ENCODE results near the gene IRGQ.

IRGQ gene

DNA sequence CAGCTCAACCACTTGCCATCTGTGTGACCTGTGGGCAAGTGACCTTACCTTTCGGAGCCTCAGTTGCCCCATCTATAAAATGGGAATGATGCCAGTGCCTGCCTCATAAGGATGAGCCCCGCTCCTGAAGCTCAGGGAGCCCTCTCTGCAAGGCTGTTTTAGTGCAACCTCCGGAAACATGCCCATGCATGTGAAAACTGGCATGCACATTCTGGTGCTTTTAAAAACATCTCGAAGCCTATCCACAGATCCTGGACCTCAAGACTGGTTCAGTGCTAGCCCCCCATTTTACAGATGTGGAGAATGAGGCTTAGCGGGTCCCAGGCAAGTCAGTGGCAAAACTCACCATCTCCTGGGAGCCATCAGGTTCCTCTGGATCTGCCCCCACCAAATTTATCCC is 38.1 kb upstream of the IRGQ start:
- H3K27me3 Mint-ChIP-seq: peaks cover 14% of the 10 kb centered on the region
- H3K36me3 Mint-ChIP-seq: no peaks in the 10 kb centered on the region
- H3K4me3 Mint-ChIP-seq: no peak overlapping the region
- no peak overlapping the region for H3K27ac Mint-ChIP-seq
- peaks cover 6% of the 10 kb centered on the region for H3K4me1 Mint-ChIP-seq (ENCODE audit: low read depth)
- no peaks in the 10 kb centered on the region for H3K9me3 Mint-ChIP-seq (ENCODE audit: low read depth)

- H3K27ac Mint-ChIP-seq: no peak overlapping the region
- no peak overlapping the region for H3K4me3 Mint-ChIP-seq
- H3K27me3 Mint-ChIP-seq: peaks cover 10% of the 10 kb centered on the region
- no peaks in the 10 kb centered on the region for H3K36me3 Mint-ChIP-seq
- peaks cover 2% of the 10 kb centered on the region for H3K4me1 Mint-ChIP-seq (ENCODE audit: low read depth)
- H3K9me3 Mint-ChIP-seq (ENCODE audit: low read depth): no peaks in the 10 kb centered on the region
These were observed 37.6 kb upstream of the IRGQ start for GRCh38 chr19:43633520-43633919.

DNA sequence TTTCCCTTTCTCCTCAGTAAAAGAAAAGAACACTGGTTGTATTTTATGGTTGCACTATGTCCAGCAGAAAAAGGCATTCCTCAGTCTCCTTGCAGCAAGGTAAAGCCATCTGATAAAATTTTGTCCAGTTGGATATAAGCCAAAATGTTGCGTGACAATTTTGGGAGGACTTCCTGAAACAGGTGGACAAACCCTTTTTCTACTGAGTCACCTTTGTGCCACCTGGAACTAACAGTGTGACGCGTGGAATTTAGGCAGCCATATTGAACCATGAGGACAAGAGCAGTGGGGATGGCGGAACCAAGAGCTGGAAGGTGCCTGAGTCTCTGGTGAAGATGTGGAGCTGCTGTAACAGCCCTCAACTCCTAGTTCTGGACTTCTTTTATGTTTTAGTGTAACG is 35.6 kb upstream of the IRGQ start:
- no peak overlapping the region for H3K4me3 Mint-ChIP-seq
- no peaks in the 10 kb centered on the region for H3K36me3 Mint-ChIP-seq
- no peaks in the 10 kb centered on the region for H3K9me3 Mint-ChIP-seq (ENCODE audit: low read depth)
- H3K27me3 Mint-ChIP-seq: peaks cover 7% of the 10 kb centered on the region
- no peak overlapping the region for H3K27ac Mint-ChIP-seq
- peaks cover 4% of the 10 kb centered on the region for H3K4me1 Mint-ChIP-seq (ENCODE audit: low read depth)

GRCh38 chr19:43628646-43629326 is 32.9 kb upstream of the IRGQ start:
- Mint-ChIP-seq H3K9me3 (ENCODE audit: low read depth) (no peaks in the 10 kb centered on the region), H3K4me1 (ENCODE audit: low read depth) (peaks cover 17% of the 10 kb centered on the region), H3K27me3 (peaks cover 7% of the 10 kb centered on the region), H3K36me3 (no peaks in the 10 kb centered on the region), H3K4me3 (no peak overlapping the region), H3K27ac (no peak overlapping the region)

DNA sequence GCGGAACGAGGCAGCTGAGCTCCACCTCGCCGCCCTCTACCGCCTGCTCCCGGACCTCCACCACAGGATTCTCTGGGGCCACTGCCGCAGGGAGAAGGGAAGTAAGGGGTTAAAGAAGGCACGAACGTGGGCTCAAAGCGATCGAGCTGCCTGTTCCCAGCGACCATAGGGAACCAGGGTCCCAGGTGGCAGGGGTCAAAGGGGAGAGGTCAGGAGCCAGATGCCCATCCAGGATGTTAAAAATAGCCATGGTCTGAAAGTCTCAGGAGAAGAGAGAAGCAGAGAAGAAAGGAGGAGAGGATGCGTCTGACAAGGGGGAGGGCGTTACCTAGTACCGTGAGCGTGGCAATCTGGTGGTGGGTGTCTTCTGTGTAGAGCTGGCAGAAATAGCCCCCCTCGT is 30.9 kb upstream of the IRGQ start:
- Mint-ChIP-seq H3K27me3 (peaks cover 4% of the 10 kb centered on the region), H3K27ac (no peak overlapping the region), H3K4me3 (no peak overlapping the region), H3K36me3 (no peaks in the 10 kb centered on the region), H3K9me3 (ENCODE audit: low read depth) (no peaks in the 10 kb centered on the region), H3K4me1 (ENCODE audit: low read depth) (peaks cover 17% of the 10 kb centered on the region)

GRCh38 chr19:43625918-43626579 is 30.1 kb upstream of the IRGQ start:
- Mint-ChIP-seq H3K27ac (no peak overlapping the region), H3K9me3 (ENCODE audit: low read depth) (no peaks in the 10 kb centered on the region), H3K36me3 (no peaks in the 10 kb centered on the region), H3K27me3 (peaks cover 4% of the 10 kb centered on the region), H3K4me1 (ENCODE audit: low read depth) (peaks cover 19% of the 10 kb centered on the region), H3K4me3 (no peak overlapping the region)

DNA sequence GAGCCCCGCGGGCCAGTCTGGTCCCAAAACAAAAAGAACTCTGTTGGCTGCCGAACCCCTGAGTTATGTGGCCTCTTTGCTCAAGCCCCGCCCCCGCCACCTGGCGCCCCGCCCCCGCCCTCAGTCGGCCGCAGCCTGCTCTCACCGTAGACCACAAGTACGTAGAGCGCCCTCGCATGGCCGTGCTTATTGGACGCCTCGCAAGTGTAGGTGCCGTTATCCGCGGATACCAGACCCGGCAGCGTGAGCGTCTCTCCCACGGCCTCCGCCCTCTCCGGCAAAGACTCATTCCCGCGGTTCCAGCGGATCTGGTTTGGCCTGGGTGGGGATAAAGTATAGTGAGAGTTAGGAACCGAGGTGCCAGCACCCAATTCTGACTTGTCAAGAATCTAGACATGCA is 29.0 kb upstream of the IRGQ start:
- Mint-ChIP-seq H3K9me3 (ENCODE audit: low read depth) (no peaks in the 10 kb centered on the region), H3K36me3 (no peaks in the 10 kb centered on the region), H3K27ac (no peak overlapping the region), H3K4me3 (no peak overlapping the region), H3K4me1 (ENCODE audit: low read depth) (peaks cover 28% of the 10 kb centered on the region), H3K27me3 (peaks cover 4% of the 10 kb centered on the region)

DNA sequence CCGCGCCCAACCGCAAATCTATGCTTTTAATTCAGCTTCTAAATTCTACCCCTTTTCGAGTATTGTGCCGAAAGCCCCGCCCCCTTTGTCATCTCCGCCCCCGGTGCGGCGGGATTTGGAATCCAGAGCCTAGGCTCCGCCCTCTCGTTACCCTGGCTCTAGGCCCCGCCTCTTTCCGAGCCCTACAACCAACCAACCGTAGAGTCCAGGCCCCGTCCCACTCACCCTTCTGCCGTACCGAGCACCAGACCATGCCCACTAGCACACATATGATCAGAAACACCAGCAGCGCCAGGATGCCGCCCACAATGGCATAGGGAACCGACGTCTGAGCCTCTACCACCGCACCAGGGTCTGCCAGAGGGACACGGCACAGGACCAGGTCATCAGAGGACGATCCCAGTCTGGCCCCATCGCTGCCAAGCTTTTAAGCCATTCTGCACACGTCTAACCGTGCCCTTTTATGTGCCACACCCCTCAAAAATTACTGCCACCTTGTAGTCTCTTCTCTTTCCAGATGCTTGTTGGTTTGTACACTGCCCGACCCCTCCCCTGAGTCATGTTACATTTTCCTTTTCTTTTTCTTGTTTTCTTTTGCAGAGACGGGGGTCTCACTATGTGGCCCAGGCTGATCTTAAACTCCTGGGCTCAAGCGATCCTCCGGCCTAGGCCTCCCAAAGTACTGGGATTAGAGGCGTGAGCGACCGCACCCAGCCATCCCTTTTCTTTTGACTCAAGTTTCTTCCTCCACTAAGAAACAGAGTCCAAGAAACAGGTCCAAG is 28.1 kb upstream of the IRGQ start:
- Mint-ChIP-seq H3K27me3 (peaks cover 4% of the 10 kb centered on the region), H3K27ac (no peak overlapping the region), H3K36me3 (no peaks in the 10 kb centered on the region), H3K4me1 (ENCODE audit: low read depth) (peaks cover 31% of the 10 kb centered on the region), H3K9me3 (ENCODE audit: low read depth) (no peaks in the 10 kb centered on the region), H3K4me3 (no peak overlapping the region)

- H3K4me3 Mint-ChIP-seq: no peak overlapping the region
- peaks cover 35% of the 10 kb centered on the region for H3K4me1 Mint-ChIP-seq (ENCODE audit: low read depth)
- H3K9me3 Mint-ChIP-seq (ENCODE audit: low read depth): no peaks in the 10 kb centered on the region
- no peak overlapping the region for H3K27ac Mint-ChIP-seq
- H3K27me3 Mint-ChIP-seq: peaks cover 4% of the 10 kb centered on the region
- no peaks in the 10 kb centered on the region for H3K36me3 Mint-ChIP-seq
These were observed 27.0 kb upstream of the IRGQ start for GRCh38 chr19:43622956-43623355.

DNA sequence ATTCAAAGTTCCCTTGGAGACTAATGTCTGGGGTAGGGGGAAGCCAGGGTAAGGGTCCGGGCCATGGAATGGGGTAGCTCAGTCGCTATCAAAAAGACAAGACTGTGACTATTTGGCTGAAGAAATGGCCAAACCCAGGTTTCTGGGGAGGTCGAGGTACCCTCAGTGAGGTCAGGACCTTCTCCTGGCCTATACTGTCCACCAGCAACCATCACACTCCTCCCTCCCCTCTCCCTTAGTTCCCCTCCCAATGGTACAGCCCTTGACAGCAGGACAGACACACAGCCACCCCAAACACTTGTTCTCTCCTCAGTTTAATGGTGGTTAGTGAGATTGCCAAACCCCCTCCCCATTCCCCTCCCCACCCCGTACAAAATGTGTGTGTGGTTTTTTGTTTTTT is 26.1 kb upstream of the IRGQ start:
- Mint-ChIP-seq H3K4me3 (no peak overlapping the region), H3K27me3 (peaks cover 3% of the 10 kb centered on the region), H3K36me3 (no peaks in the 10 kb centered on the region), H3K4me1 (ENCODE audit: low read depth) (peaks cover 37% of the 10 kb centered on the region), H3K27ac (no peak overlapping the region), H3K9me3 (ENCODE audit: low read depth) (no peaks in the 10 kb centered on the region)

DNA sequence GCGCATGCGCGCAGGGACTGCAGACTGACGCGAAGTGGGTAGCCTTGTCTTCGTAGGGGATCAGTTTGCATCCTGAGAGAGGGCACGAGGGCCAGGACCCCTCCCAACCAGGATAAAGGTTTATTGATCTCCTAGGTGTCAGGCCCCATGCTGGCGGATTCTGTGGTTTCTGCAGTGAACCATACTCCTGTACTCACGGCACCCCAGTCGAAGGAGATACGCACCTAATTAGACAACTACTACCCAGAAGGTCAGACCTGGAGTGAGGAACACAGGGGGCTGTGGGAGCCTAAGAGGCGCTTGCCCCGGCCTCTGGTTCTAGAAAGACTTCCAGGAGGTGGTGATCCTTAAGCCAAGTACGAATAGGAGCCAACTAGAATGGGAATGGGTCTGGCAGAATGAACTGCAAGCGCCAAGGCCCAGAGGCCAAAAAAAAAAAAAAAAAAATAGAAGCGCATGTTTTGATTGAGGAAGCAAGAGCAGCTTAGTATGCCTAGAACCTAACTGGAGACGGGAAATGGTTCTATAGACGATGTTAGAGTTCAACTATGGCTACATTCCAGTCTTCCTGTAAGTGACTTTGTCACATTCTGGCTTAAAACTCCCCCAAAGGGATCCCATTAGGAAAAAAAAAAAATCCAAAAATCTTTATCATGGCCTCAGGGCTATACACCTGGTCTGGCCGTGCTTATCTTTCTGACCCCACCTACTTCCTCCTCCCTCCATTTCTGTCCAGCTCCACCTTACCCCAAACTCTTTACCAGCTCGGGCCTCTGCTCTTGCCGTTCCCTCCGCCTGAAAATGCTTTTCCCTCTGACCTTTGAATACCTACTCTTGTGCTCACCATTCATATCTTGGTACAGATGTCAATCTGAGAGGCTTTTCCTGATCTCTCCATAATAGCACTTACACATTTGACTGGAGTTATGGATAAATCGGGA is 24.4 kb upstream of the IRGQ start:
- Mint-ChIP-seq H3K27ac (peak overlapping the region; percentile 99), H3K4me3 (peak overlapping the region; percentile 96), H3K9me3 (ENCODE audit: low read depth) (no peaks in the 10 kb centered on the region), H3K27me3 (no peaks in the 10 kb centered on the region), H3K4me1 (ENCODE audit: low read depth) (peaks cover 41% of the 10 kb centered on the region), H3K36me3 (no peaks in the 10 kb centered on the region)

DNA sequence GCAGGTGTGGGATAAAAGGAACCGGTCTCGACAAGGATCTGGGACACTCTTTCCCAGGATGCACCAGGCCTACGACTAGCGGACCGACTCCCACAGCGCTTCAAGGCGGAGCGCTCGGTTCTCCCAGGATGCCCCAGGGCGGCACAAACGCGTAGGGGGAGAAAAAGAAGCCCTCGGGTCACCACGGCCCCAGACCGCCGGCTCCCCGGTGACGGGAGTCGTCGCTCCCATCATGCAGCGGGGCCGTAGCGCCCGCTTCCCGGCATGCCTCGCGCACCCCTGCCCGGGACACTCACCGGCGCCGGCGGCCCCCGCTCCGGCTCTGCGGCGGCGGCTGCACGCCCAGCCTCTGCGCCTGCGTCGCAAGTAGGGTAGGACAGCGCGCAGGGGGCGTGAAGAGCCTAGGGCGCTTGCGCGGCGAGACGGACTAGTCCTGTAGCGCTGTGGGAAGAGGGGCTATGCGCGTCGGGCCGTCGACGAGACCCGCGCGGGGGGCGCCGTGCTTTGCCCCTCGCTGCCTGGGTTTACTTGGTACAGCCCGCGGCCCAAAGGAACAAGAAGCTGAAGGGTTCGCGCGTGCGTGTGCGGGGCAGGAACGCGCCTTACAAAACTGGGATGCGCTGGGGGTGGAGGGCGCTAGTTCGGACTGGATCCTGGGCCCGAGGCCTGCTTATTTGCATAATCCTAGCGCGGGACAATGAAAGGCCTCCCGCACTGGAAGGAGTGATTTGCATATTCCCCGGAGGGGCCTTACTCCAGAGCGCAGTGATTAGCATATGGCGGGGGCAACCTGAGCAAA is 23.5 kb upstream of the IRGQ start, which contains the start of gene ZNF428:
Gene ZNF428 (minus strand): TSS at position 368 of the 799 bp plus-strand sequence. CDS start 5,325 bp downstream, outside the sequence.
- Mint-ChIP-seq H3K27me3 (no peaks in the 10 kb centered on the region), H3K27ac (peak within 1 kb of the TSS; percentile 99), H3K4me1 (ENCODE audit: low read depth) (peaks cover 35% of the 10 kb centered on the region), H3K36me3 (no peaks in the 10 kb centered on the region), H3K4me3 (peak within 1 kb of the TSS; percentile 96), H3K9me3 (ENCODE audit: low read depth) (no peaks in the 10 kb centered on the region)

GRCh38 chr19:43618921-43619261 is 23.0 kb upstream of the IRGQ start:
- peak overlapping the region; percentile 96 for H3K4me3 Mint-ChIP-seq
- H3K36me3 Mint-ChIP-seq: no peaks in the 10 kb centered on the region
- H3K4me1 Mint-ChIP-seq (ENCODE audit: low read depth): peaks cover 33% of the 10 kb centered on the region
- H3K27me3 Mint-ChIP-seq: no peaks in the 10 kb centered on the region
- H3K27ac Mint-ChIP-seq: peak overlapping the region; percentile 94
- H3K9me3 Mint-ChIP-seq (ENCODE audit: low read depth): no peaks in the 10 kb centered on the region

GRCh38 chr19:43616954-43617353 is 21.0 kb upstream of the IRGQ start:
- Mint-ChIP-seq H3K27me3 (no peaks in the 10 kb centered on the region), H3K9me3 (ENCODE audit: low read depth) (no peaks in the 10 kb centered on the region), H3K36me3 (peaks cover 2% of the 10 kb centered on the region), H3K4me1 (ENCODE audit: low read depth) (peaks cover 40% of the 10 kb centered on the region), H3K27ac (no peak overlapping the region), H3K4me3 (no peak overlapping the region)
